CD4-positive, alpha-beta T cell (primary cell): ENCODE measurements around the gene CA4. TPM values are rescaled to one million over a fixed set of nuclear protein-coding genes. Genes with fewer than 3 reads are reported as not detected.

ENCODE experiments used
- ATAC-seq: fragments of 200-7000 bp; cut with Tn5 transposase; one replicate; pipeline ENCODE4 v1.10.0; 2022; ENCODE audit warnings: mild to moderate bottlenecking; ENCODE audit not compliant: poor library complexity
- CTCF ChIA-PET: fragments of 350-600 bp; sonication (Branson Sonifier 250); formaldehyde crosslinking; loops from one replicate; lab custom pipeline; 2021; ENCODE audit warnings: antibody characterized with exemption, inconsistent platforms; lab: Charles Lee
- POLR2A ChIA-PET: fragments of 350-600 bp; sonication (Branson Sonifier 250); formaldehyde crosslinking; loops from one replicate; lab custom pipeline; 2021; ENCODE audit warnings: antibody characterized with exemption, inconsistent platforms; lab: Charles Lee
- DNase-seq, 14 experiments: peaks; one replicate each; pipeline ENCODE4 v3.0.0-alpha.2; 2013 to 2020; ENCODE audit warnings: mixed read lengths in 2 of 14
- H3K27ac ChIP-seq, 2 donors: one replicate each; pipeline versions ENCODE4 v1.5.1 to v1.7.0; 2013; ENCODE audit warnings: low read length in 2 of 2, low read depth in 1 of 2, mild to moderate bottlenecking in 1 of 2
- H3K27me3 ChIP-seq, 2 experiments: 1 replicate in 1 of 2; 2 replicates in 1 of 2; pipeline versions ENCODE4 v1.6.1 to v1.7.0; 2013; ENCODE audit warnings: low read length in 2 of 2, control low read depth in 1 of 2, mild to moderate bottlenecking in 1 of 2, moderate library complexity in 1 of 2; ENCODE audit not compliant: insufficient read depth in 2 of 2, control insufficient read depth in 1 of 2
- H3K36me3 ChIP-seq: one replicate; pipeline ENCODE4 v1.6.1; 2013; ENCODE audit warnings: low read length, control low read depth; ENCODE audit not compliant: insufficient read depth
- H3K4me1 ChIP-seq: one replicate; pipeline ENCODE4 v1.6.1; 2013; ENCODE audit warnings: low read length, control low read depth; ENCODE audit not compliant: insufficient read depth
- H3K4me3 ChIP-seq: one replicate; pipeline ENCODE4 v1.5.1; 2013; ENCODE audit warnings: mild to moderate bottlenecking, low read length, moderate library complexity
- H3K9me3 ChIP-seq, 2 experiments: 1 replicate in 1 of 2; 2 replicates in 1 of 2; pipeline versions ENCODE4 v1.6.1 to v1.7.0; 2013; ENCODE audit warnings: low read length in 2 of 2, mild to moderate bottlenecking in 2 of 2, control low read depth in 1 of 2, moderate library complexity in 1 of 2; ENCODE audit not compliant: control insufficient read depth in 1 of 2, insufficient read depth in 1 of 2
- H3K27ac Mint-ChIP-seq: one replicate; pipeline ENCODE4 v1.8.0; 2020; ENCODE audit warnings: mixed read lengths
- H3K27me3 Mint-ChIP-seq: one replicate; pipeline ENCODE4 v1.8.0; 2021; ENCODE audit warnings: mixed read lengths
- H3K36me3 Mint-ChIP-seq: one replicate; pipeline ENCODE4 v1.8.0; 2021; ENCODE audit warnings: low read depth, mixed read lengths
- H3K4me1 Mint-ChIP-seq: one replicate; pipeline ENCODE4 v1.8.0; 2021; ENCODE audit warnings: low read depth, mixed read lengths
- H3K4me3 Mint-ChIP-seq: one replicate; pipeline ENCODE4 v1.8.0; 2020; ENCODE audit warnings: mild to moderate bottlenecking, mixed read lengths
- H3K9me3 Mint-ChIP-seq: one replicate; pipeline ENCODE4 v1.8.0; 2020; ENCODE audit warnings: mixed read lengths
- intact Hi-C, 2 experiments: fragments of 100-400 bp; cut with DNase I in 1 of 2; cut with micrococcal nuclease in 1 of 2; formaldehyde crosslinking; loops; one replicate each; pipeline versions ENCODE4 v1.15.1 to v1.9.0; 2023 to 2025; cut with DNase I, micrococcal nuclease
- total RNA-seq, 174 experiments: library from RNA in 2 of 174; stranded (reverse) in 2 of 174; gene quantifications; one replicate each; pipeline ENCODE4 v1.2.3 and lab custom pipeline; 2021 to 2026
- TF ChIP-seq, protein P1 (sequence below): fragments of 200-600 bp; IDR thresholded peaks from one replicate; pipeline ENCODE4 v1.8.0; 2022; ENCODE audit warnings: antibody characterized with exemption, mild to moderate bottlenecking

Gene CA4
- total RNA-seq, 2 experiments from 2014 or later, result not detected

GRCh38 chr17:60163108-60163784 is 13.5 kb downstream of the CA4 start:
- intact Hi-C loops, result no loop called here
- H3K36me3 ChIP-seq, result no peaks in the 10 kb centered on the region
- H3K4me1 ChIP-seq, result peaks cover 10% of the 10 kb centered on the region
- ChIA-PET POLR2A (no interaction called here), CTCF (no interaction called here)
- DNase-seq (peak in 1 of 14 experiments; percentile 9), ATAC-seq (no peak)
- no peak overlapping the region for H3K4me3 ChIP-seq
- H3K27ac ChIP-seq, result no peak overlapping the region
- Mint-ChIP-seq H3K4me1 (no peaks in the 10 kb centered on the region), H3K36me3 (no peaks in the 10 kb centered on the region), H3K27me3 (peaks cover 17% of the 10 kb centered on the region), H3K4me3 (no peak overlapping the region), H3K27ac (no peak overlapping the region), H3K9me3 (no peaks in the 10 kb centered on the region)
- H3K9me3 ChIP-seq, result no peaks in the 10 kb centered on the region
- TF ChIP-seq, protein P1, sequence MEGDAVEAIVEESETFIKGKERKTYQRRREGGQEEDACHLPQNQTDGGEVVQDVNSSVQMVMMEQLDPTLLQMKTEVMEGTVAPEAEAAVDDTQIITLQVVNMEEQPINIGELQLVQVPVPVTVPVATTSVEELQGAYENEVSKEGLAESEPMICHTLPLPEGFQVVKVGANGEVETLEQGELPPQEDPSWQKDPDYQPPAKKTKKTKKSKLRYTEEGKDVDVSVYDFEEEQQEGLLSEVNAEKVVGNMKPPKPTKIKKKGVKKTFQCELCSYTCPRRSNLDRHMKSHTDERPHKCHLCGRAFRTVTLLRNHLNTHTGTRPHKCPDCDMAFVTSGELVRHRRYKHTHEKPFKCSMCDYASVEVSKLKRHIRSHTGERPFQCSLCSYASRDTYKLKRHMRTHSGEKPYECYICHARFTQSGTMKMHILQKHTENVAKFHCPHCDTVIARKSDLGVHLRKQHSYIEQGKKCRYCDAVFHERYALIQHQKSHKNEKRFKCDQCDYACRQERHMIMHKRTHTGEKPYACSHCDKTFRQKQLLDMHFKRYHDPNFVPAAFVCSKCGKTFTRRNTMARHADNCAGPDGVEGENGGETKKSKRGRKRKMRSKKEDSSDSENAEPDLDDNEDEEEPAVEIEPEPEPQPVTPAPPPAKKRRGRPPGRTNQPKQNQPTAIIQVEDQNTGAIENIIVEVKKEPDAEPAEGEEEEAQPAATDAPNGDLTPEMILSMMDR, result no peak
- H3K27me3 ChIP-seq, result peaks cover 0 to 5% of the 10 kb centered on the region in 2 experiments

DNA sequence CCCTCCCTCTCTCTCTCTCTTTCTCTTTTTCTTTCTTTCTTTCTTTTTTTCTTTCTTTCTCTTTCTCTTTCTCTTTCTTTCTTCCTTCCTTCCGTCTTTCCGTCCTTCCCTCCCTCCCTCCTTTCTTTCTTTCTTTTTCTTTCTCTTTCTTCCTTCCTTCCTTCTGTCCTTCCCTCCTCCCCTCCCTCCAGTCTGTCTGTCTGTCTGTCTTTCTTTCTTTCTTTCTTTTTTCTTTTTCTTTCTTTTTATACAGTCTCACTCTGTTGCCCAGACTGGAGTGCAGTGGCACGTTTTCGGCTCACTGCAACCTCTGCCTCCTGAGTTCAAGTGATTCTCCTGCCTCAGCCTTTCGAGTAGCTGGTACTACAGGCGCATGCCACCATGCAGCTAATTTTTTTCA is 14.4 kb downstream of the CA4 start:
- no peaks in the 10 kb centered on the region for H3K4me1 Mint-ChIP-seq
- no peaks in the 10 kb centered on the region for H3K36me3 Mint-ChIP-seq
- no peak overlapping the region for H3K27ac Mint-ChIP-seq
- Histone ChIP-seq H3K27me3 (peaks cover 0 to 5% of the 10 kb centered on the region in 2 experiments), H3K36me3 (no peaks in the 10 kb centered on the region), H3K4me1 (peaks cover 10% of the 10 kb centered on the region), H3K27ac (no peak overlapping the region), H3K9me3 (no peaks in the 10 kb centered on the region), H3K4me3 (no peak overlapping the region)
- no peaks in the 10 kb centered on the region for H3K9me3 Mint-ChIP-seq
- ATAC-seq (no peak), DNase-seq (no peak)
- ChIA-PET CTCF (no interaction called here), POLR2A (no interaction called here)
- TF ChIP-seq, protein P1, result no peak
- intact Hi-C loops, result no loop called here
- no peak overlapping the region for H3K4me3 Mint-ChIP-seq
- peaks cover 17% of the 10 kb centered on the region for H3K27me3 Mint-ChIP-seq

DNA sequence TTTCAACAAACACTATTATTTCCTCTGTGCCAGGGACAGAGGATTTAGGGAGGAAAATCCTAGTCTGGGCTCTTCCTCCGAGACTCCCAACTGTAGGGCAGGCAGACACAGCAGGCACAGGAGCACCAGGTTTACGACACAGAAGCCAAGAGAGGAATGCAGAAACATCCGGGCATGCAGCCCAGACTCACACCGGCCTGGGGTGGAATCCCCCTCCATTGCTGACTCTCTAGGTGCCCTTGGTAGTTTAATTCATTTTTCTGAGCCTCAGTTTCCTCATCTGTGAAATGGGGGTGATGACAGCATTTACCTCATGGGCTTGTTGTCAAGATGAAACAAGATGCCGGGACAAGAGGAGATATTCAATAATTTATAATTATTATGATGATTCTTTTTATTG is 14.9 kb downstream of the CA4 start:
- Histone ChIP-seq H3K4me3 (no peak overlapping the region), H3K27me3 (peaks cover 0 to 5% of the 10 kb centered on the region in 2 experiments), H3K27ac (no peak overlapping the region), H3K36me3 (no peaks in the 10 kb centered on the region), H3K4me1 (peaks cover 11% of the 10 kb centered on the region), H3K9me3 (no peaks in the 10 kb centered on the region)
- POLR2A ChIA-PET, result no interaction called here
- Mint-ChIP-seq H3K27ac (no peak overlapping the region), H3K27me3 (peaks cover 15% of the 10 kb centered on the region), H3K9me3 (no peaks in the 10 kb centered on the region), H3K36me3 (no peaks in the 10 kb centered on the region), H3K4me3 (no peak overlapping the region), H3K4me1 (no peaks in the 10 kb centered on the region)
- intact Hi-C loops, result no loop called here
- no peak for ATAC-seq
- TF ChIP-seq, protein P1, result no peak
- no peak for DNase-seq
- CTCF ChIA-PET, result no interaction called here
